DND-41 (cell line): Measurements from ENCODE around the gene CACNA2D1.

Experiments
- ATAC-seq: fragments of 200-7000 bp; cut with Tn5 transposase; 3 replicates; pipeline ENCODE4 v1.9.1; 2021; ENCODE audit warnings: low read depth; ENCODE audit not compliant: insufficient read depth
- DNase-seq: peaks from one replicate; pipeline ENCODE4 v3.0.0-alpha.2; 2020
- H2AFZ ChIP-seq: 2 replicates; pipeline ENCODE4 v1.6.0; 2012; ENCODE audit warnings: low read depth, low read length
- H3K27ac ChIP-seq: 2 replicates; pipeline ENCODE4 v1.5.1; 2012; ENCODE audit warnings: low read length, inconsistent platforms
- H3K27me3 ChIP-seq: fragments of 200-600 bp; sonication (generic); 2 replicates; pipeline ENCODE4 v1.6.0; 2012; ENCODE audit warnings: low read length, mild to moderate bottlenecking, inconsistent platforms; ENCODE audit not compliant: insufficient read depth, poor library complexity
- H3K36me3 ChIP-seq: 2 replicates; pipeline ENCODE4 v1.5.1; 2012; ENCODE audit warnings: low read length, inconsistent platforms; ENCODE audit not compliant: insufficient read depth
- H3K4me1 ChIP-seq: 2 replicates; pipeline ENCODE4 v1.5.1; 2012; ENCODE audit warnings: mild to moderate bottlenecking, low read length; ENCODE audit not compliant: insufficient read depth
- H3K4me2 ChIP-seq: 2 replicates; pipeline ENCODE4 v1.6.0; 2012; ENCODE audit warnings: mild to moderate bottlenecking, moderate library complexity, low read length, inconsistent platforms; ENCODE audit not compliant: insufficient read depth
- H3K4me3 ChIP-seq, 2 experiments: fragments of 200-600 bp in 1 of 2; shearing (Covaris generic) in 1 of 2; 2 replicates each; pipeline ENCODE4 v1.5.1; 2012 to 2016; ENCODE audit warnings: inconsistent platforms in 2 of 2, low read length in 2 of 2, mild to moderate bottlenecking in 2 of 2, low read depth in 1 of 2, moderate library complexity in 1 of 2
- H3K79me2 ChIP-seq: 2 replicates; pipeline ENCODE4 v1.6.0; 2012; ENCODE audit warnings: low read length, inconsistent platforms; ENCODE audit not compliant: insufficient read depth
- H3K9ac ChIP-seq: 2 replicates; pipeline ENCODE4 v1.6.0; 2012; ENCODE audit warnings: low read depth, mild to moderate bottlenecking, inconsistent platforms, low read length, moderate library complexity
- H3K9me3 ChIP-seq: 2 replicates; pipeline ENCODE4 v1.5.1; 2012; ENCODE audit warnings: low read length, moderate library complexity, mild to moderate bottlenecking, inconsistent platforms; ENCODE audit not compliant: insufficient read depth, severe bottlenecking
- H4K20me1 ChIP-seq: 2 replicates; pipeline ENCODE4 v1.6.0; 2012; ENCODE audit warnings: low read length; ENCODE audit not compliant: insufficient read depth
- CTCF ChIP-seq: IDR thresholded peaks from 2 replicates; pipeline ENCODE4 v1.5.1; 2012; ENCODE audit warnings: borderline replicate concordance, low read length, moderate library complexity, mild to moderate bottlenecking; ENCODE audit not compliant: poor library complexity, severe bottlenecking; ENCODE audit errors: extremely low read depth
- EZH2 ChIP-seq: IDR thresholded peaks from 3 replicates; pipeline ENCODE4 v1.6.1; 2012; ENCODE audit warnings: borderline replicate concordance, low read depth, mild to moderate bottlenecking, moderate library complexity, low read length, inconsistent platforms; ENCODE audit not compliant: severe bottlenecking

CACNA2D1 gene

DNA sequence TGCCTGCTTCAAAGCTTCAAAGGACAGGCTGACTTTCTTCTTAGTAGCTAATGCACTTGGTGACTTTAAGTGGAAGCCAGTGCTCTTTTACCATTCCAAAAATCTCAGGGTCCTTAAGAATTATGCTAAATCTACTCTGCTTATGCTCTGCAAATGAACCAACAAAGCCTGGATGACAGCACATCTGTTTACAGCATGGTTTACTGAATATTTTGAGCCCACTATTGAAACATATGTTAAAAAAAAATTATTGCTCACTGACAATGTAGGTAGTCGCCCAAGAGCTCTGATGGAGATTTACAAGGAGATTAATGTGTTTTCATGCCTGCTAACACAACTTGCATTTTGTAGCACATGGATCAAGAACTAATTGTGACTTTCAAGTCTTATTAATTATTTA lies 415.5 kb downstream of the CACNA2D1 start:
- Histone ChIP-seq H3K79me2 (no peaks in the 10 kb centered on the region), H4K20me1 (no peaks in the 10 kb centered on the region), H3K9me3 (no peaks in the 10 kb centered on the region), H3K4me2 (no peak overlapping the region), H3K9ac (no peak overlapping the region), H3K4me3 (no peak overlapping the region), H3K4me1 (no peaks in the 10 kb centered on the region), H3K36me3 (no peaks in the 10 kb centered on the region), H3K27me3 (no peaks in the 10 kb centered on the region), H3K27ac (no peak overlapping the region), H2AFZ (no peak overlapping the region)
- no peak for DNase-seq
- no peak for ATAC-seq
- TF ChIP-seq EZH2 (no peak), CTCF (no peak)

DNA sequence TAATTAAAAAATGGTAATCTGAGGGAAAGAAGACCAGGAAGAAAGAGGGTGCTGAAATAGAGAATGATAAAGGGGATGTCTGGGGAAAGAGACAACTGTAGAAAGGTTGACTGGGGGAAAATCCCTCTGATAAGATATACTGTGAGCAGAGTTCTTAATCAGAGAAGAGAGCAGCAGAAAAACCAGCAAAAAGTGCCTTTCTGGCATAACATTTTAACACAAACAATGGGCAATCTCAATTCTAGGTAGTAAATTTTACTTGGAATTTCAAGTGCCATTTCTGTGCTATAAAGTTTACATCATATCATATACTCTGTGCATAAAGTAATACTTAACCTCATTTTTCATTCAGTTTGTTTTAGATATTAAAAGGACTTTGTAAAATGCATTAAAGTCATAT lies 421.9 kb downstream of the CACNA2D1 start:
- TF ChIP-seq EZH2 = no peak
- TF ChIP-seq CTCF = no peak
- no peak for ATAC-seq
- no peaks in the 10 kb centered on the region for H3K27me3 ChIP-seq

DNA sequence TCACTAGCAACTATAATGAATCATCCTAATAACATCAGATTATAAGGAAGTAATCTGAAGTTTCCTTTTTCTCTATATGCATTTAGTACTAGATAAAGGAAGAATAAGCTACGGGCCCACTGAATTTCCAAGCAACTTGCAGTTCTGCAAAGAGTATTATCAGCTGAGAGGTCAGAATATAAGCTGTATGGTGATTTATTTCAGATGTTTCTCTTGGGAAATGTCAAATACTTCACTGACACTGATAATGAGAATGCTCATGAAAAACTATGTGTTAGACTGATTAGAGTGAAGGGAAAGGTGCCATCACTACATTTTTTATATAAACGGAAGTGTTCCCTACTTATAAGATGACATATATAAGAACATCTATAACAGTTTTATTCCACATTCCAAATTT lies 422.5 kb downstream of the CACNA2D1 start:
- H3K36me3 ChIP-seq = no peaks in the 10 kb centered on the region
- no peaks in the 10 kb centered on the region for H4K20me1 ChIP-seq
- H3K27me3 ChIP-seq = no peaks in the 10 kb centered on the region
- no peaks in the 10 kb centered on the region for H3K79me2 ChIP-seq
- H3K4me1 ChIP-seq = no peaks in the 10 kb centered on the region
- H3K9me3 ChIP-seq = no peaks in the 10 kb centered on the region
- H2AFZ ChIP-seq = no peak overlapping the region
- no peak for ATAC-seq
- no peak overlapping the region for H3K27ac ChIP-seq
- no peak overlapping the region for H3K4me2 ChIP-seq
- no peak overlapping the region for H3K9ac ChIP-seq
- DNase-seq = no peak
- H3K4me3 ChIP-seq = no peak overlapping the region
- TF ChIP-seq EZH2 (no peak), CTCF (no peak)

More for the DNA sequence above, 421.9 kb downstream of the CACNA2D1 start:
- H3K9me3 ChIP-seq = no peaks in the 10 kb centered on the region
- no peaks in the 10 kb centered on the region for H3K79me2 ChIP-seq
- no peak overlapping the region for H3K4me3 ChIP-seq
- no peak overlapping the region for H2AFZ ChIP-seq
- no peaks in the 10 kb centered on the region for H3K36me3 ChIP-seq
- H3K27ac ChIP-seq = no peak overlapping the region
- no peak overlapping the region for H3K9ac ChIP-seq
- H3K4me2 ChIP-seq = no peak overlapping the region
- DNase-seq = no peak
- no peaks in the 10 kb centered on the region for H3K4me1 ChIP-seq
- H4K20me1 ChIP-seq = no peaks in the 10 kb centered on the region
